ENCODE measurements around the gene GXYLT1. TPM values are rescaled to one million over a fixed set of nuclear protein-coding genes. Genes with fewer than 3 reads are reported as not detected.

GXYLT1 gene
- total RNA-seq, 4 donors from 2014 or later: 12.6 to 17.8 (median 15.1) TPM

- TF ChIP-seq CTCF (IDR thresholded peaks at IDR 0.05; ENCODE audit: low read depth): no peak
Observed at GRCh38 chr12:42163913-42164312, 19.2 kb upstream of the GXYLT1 start.

- TF ChIP-seq CTCF (IDR thresholded peaks at IDR 0.05; ENCODE audit: low read depth): no peak
Observed at GRCh38 chr12:42162965-42163364, 18.3 kb upstream of the GXYLT1 start.

- TF ChIP-seq CTCF (IDR thresholded peaks at IDR 0.05; ENCODE audit: low read depth): no peak
Observed at GRCh38 chr12:42162193-42162592, 17.5 kb upstream of the GXYLT1 start.

GRCh38 chr12:42161529-42161928 is 16.9 kb upstream of the GXYLT1 start:
- no peak for TF ChIP-seq CTCF (IDR thresholded peaks at IDR 0.05; ENCODE audit: low read depth)

- TF ChIP-seq CTCF (IDR thresholded peaks at IDR 0.05; ENCODE audit: low read depth): no peak
Observed at GRCh38 chr12:42156232-42156631, 11.6 kb upstream of the GXYLT1 start.

GRCh38 chr12:42145552-42146215 is 1.0 kb upstream of the GXYLT1 start:
- no peak for TF ChIP-seq CTCF (IDR thresholded peaks at IDR 0.05; ENCODE audit: low read depth)

GRCh38 chr12:42145197-42145549 is 499 bp upstream of the GXYLT1 start:
- TF ChIP-seq CTCF (IDR thresholded peaks at IDR 0.05; ENCODE audit: low read depth): no peak

All from subcutaneous adipose tissue (tissue), 4 donors.